PFSK-1 (cell line): ENCODE measurements around the gene SLC26A8.

Experiments
- POLR2AphosphoS5 ChIP-seq: IDR thresholded peaks from 2 replicates; pipeline ENCODE4 v1.6.1; 2012; ENCODE audit warnings: low read depth, mild to moderate bottlenecking, control low read depth, low read length, moderate library complexity
- SIN3A ChIP-seq: IDR thresholded peaks from 2 replicates; pipeline ENCODE4 v1.6.1; 2012; ENCODE audit warnings: mild to moderate bottlenecking, low read length, moderate library complexity, borderline replicate concordance; ENCODE audit not compliant: insufficient read depth
- TAF1 ChIP-seq: IDR thresholded peaks from 2 replicates; pipeline ENCODE4 v1.6.1; 2012; ENCODE audit warnings: low read length, control low read depth, borderline replicate concordance; ENCODE audit not compliant: insufficient read depth
- TF ChIP-seq, protein P1 (sequence below), 2 experiments: IDR thresholded peaks; 2 replicates each; pipeline versions ENCODE4 v1.6.1 to v1.8.0; 2011 to 2012; ENCODE audit warnings: low read depth in 2 of 2, low read length in 2 of 2, control low read depth in 1 of 2, inconsistent platforms in 1 of 2, mild to moderate bottlenecking in 1 of 2, moderate library complexity in 1 of 2; ENCODE audit not compliant: insufficient read depth in 1 of 2

DNA sequence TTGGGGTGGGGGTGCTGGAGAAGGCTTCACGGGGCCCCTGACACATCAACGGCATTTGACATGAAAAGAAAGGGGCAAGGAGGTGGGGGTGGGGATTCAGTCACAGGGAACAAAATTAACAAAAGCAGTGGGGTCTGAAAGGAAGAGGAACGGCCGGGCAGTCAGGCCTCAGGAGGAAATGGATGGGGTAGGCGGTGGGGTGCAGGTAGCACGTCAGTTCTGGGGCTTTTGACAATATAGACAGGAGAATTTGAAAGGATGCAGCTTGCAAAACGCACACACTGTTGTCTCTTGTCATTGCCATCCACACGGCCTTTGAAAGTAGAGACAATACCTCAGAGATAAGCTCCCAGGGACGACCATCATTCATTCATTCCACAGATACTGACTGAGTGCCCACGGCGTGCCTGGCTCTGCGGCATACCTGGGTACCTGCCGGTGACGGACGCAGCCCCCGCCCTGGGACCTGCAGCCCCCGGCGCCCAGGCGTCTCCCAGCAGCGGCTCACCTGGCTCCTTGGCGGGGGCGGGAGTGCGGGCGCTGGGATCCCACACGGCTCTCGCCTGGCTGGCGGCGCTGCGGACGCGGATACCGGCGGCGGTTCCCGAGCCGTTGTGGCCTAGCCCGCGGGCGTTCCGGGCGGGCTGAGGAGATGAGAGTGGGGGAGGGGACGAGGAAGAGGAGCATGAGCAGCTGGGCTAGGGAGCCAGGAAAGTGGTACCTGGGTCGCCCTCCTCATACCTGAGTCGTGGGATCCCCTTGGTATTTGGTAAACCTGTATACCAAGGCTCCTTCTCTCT, at the start of gene SLC26A8:
- TF ChIP-seq TAF1 (no peak), SIN3A (no peak), POLR2AphosphoS5 (no peak)
- TF ChIP-seq, protein P1, sequence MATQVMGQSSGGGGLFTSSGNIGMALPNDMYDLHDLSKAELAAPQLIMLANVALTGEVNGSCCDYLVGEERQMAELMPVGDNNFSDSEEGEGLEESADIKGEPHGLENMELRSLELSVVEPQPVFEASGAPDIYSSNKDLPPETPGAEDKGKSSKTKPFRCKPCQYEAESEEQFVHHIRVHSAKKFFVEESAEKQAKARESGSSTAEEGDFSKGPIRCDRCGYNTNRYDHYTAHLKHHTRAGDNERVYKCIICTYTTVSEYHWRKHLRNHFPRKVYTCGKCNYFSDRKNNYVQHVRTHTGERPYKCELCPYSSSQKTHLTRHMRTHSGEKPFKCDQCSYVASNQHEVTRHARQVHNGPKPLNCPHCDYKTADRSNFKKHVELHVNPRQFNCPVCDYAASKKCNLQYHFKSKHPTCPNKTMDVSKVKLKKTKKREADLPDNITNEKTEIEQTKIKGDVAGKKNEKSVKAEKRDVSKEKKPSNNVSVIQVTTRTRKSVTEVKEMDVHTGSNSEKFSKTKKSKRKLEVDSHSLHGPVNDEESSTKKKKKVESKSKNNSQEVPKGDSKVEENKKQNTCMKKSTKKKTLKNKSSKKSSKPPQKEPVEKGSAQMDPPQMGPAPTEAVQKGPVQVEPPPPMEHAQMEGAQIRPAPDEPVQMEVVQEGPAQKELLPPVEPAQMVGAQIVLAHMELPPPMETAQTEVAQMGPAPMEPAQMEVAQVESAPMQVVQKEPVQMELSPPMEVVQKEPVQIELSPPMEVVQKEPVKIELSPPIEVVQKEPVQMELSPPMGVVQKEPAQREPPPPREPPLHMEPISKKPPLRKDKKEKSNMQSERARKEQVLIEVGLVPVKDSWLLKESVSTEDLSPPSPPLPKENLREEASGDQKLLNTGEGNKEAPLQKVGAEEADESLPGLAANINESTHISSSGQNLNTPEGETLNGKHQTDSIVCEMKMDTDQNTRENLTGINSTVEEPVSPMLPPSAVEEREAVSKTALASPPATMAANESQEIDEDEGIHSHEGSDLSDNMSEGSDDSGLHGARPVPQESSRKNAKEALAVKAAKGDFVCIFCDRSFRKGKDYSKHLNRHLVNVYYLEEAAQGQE (IDR thresholded peaks at IDR 0.05; ENCODE audit: insufficient read depth in 1 of 2, low read depth in 2 of 2, low read length in 2 of 2), result no peak
